GM06990 (cell line): ENCODE measurements around the gene RUNX3.
"Not testable (repeated sequence)": the region's sequence is repeated elsewhere in the genome, so short reads cannot be mapped to it uniquely, and the experiment has no call there.

Experiments used
- DNase-seq: peaks from one replicate; pipeline ENCODE4 v3.0.0-alpha.2; 2011; ENCODE audit not compliant: insufficient read length; ENCODE audit errors: extremely low read depth
- H3K27me3 ChIP-seq: replicated peaks from 2 replicates; pipeline ENCODE4 v1.6.0; 2011; ENCODE audit warnings: low read length; ENCODE audit not compliant: control insufficient read depth, insufficient read depth
- H3K36me3 ChIP-seq: 2 replicates; pipeline ENCODE4 v1.5.1; 2011; ENCODE audit warnings: low read length; ENCODE audit not compliant: control insufficient read depth, insufficient read depth
- H3K4me3 ChIP-seq: replicated peaks from 2 replicates; pipeline ENCODE4 v1.5.1; 2011; ENCODE audit warnings: low read depth, mild to moderate bottlenecking, control low read depth, low read length
- TF ChIP-seq, protein P1 (sequence below): IDR thresholded peaks from 2 replicates; pipeline ENCODE4 v1.5.1; 2011; ENCODE audit warnings: low read length, control low read depth, mild to moderate bottlenecking, inconsistent platforms; ENCODE audit not compliant: insufficient read depth, poor library complexity, severe bottlenecking

Gene RUNX3

DNA sequence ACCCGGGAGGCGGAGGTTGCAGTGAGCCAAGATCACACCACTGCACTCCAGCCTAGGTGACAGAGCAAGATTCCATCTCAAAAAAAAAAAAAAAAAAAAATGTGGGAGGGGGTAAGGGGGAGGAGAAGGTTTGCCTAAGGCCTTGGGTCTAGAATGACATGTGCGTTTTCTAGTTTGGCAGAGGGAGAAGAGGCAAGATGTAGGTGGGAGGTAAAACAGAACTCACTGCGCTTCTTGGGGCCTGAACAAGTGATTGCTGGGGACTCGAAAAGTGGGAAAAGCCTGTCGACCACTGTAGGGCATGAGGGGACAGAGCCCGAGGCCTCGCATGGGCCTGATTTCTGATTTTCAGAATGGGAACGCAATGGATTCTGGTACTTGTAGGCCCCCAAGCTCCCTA, 19.9 kb downstream of the RUNX3 start:
- H3K4me3 ChIP-seq: no peak overlapping the region
- no peak for DNase-seq
- H3K27me3 ChIP-seq: no peaks in the 10 kb centered on the region
- peaks cover 81% of the 10 kb centered on the region for H3K36me3 ChIP-seq
- TF ChIP-seq, protein P1, sequence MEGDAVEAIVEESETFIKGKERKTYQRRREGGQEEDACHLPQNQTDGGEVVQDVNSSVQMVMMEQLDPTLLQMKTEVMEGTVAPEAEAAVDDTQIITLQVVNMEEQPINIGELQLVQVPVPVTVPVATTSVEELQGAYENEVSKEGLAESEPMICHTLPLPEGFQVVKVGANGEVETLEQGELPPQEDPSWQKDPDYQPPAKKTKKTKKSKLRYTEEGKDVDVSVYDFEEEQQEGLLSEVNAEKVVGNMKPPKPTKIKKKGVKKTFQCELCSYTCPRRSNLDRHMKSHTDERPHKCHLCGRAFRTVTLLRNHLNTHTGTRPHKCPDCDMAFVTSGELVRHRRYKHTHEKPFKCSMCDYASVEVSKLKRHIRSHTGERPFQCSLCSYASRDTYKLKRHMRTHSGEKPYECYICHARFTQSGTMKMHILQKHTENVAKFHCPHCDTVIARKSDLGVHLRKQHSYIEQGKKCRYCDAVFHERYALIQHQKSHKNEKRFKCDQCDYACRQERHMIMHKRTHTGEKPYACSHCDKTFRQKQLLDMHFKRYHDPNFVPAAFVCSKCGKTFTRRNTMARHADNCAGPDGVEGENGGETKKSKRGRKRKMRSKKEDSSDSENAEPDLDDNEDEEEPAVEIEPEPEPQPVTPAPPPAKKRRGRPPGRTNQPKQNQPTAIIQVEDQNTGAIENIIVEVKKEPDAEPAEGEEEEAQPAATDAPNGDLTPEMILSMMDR: no peak

DNA sequence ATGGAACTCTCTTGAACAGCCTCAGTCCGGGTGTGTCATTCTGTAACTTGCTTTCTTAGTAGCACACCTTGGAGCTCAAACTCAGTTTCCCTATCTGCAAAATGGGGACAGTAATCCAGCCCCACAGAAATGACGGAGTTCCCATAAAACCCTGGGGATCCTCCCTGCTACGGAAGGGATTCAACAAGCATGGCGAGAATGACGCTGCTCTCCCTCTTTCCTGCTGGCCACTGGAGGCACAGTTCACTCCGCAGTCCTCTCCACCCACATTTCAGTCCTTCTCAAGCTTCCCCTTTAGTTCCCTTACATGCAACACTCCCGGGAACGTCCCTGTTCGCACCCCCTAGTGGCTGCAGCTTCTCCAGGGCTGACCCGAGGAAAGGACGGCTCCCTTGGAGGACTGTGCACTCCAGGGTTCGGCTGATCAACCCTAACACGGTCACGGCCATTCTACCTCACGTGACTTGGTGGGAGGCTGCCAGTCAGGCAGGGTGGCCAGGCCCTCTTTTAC, 20.6 kb downstream of the RUNX3 start:
- Histone ChIP-seq H3K27me3 (no peaks in the 10 kb centered on the region), H3K36me3 (peaks cover 80% of the 10 kb centered on the region), H3K4me3 (no peak overlapping the region)
- TF ChIP-seq, protein P1: peak; percentile 3
- DNase-seq: peak; percentile 9

DNA sequence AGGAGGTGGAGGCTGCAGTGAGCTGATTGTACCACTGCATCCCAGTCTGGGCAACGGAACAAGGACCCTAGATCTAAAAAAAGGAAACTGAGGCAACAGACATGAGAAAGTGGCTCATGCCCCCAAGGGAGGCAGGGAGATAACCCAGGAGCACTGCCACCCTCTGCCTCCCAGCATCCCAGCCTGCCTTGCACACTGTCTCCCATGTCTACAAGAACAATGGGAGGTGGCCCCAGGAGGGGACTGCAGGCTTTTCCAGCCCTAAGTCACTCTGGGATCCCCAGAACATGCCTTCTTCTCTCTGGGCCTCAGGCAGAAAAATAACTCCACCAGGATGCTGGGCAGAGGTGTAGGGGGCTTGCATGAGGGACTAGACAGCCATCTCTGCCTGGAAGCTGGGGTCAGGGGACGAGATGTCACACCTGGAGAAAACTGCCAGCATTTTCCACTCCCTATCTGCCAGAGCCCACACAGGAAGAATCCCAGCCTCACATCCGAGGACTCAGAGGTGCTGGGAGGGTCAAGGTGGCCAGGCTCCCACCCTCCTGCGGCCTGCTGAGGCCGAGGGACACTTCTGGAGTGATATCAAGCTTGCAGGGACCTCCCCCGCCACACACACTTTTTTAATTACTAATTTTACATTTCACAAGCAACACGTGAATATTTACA, 21.4 kb downstream of the RUNX3 start:
- Histone ChIP-seq H3K36me3 (peaks cover 78% of the 10 kb centered on the region), H3K27me3 (no peaks in the 10 kb centered on the region), H3K4me3 (no peak overlapping the region)
- peak; percentile 14 for DNase-seq
- TF ChIP-seq, protein P1: no peak

DNA sequence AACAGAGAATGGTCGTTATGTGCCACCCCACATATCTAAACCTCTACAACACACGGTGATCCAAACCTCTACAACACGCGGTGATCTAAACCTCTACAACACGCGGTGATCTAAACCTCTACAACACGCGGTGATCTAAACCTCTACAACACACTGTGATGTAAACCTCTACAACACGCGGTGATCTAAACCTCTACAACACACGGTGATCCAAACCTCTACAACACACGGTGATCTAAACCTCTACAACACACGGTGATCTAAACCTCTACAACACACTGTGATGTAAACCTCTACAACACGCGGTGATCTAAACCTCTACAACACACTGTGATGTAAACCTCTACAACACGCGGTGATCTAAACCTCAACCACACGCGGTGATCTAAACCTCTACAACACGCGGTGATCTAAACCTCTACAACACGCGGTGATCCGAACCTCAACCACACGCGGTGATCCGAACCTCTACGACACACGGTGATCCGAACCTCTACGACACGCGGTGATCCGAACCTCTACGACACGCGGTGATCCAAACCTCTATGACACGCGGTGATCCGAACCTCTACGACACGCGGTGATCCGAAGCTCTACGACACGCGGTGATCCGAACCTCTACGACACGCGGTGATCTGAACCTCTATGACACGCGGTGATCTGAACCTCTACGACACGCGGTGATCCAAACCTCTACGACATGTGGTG, 22.3 kb downstream of the RUNX3 start:
- peaks cover 76% of the 10 kb centered on the region for H3K36me3 ChIP-seq
- not testable (repeated sequence) for H3K27me3 ChIP-seq, DNase-seq, H3K4me3 ChIP-seq

DNA sequence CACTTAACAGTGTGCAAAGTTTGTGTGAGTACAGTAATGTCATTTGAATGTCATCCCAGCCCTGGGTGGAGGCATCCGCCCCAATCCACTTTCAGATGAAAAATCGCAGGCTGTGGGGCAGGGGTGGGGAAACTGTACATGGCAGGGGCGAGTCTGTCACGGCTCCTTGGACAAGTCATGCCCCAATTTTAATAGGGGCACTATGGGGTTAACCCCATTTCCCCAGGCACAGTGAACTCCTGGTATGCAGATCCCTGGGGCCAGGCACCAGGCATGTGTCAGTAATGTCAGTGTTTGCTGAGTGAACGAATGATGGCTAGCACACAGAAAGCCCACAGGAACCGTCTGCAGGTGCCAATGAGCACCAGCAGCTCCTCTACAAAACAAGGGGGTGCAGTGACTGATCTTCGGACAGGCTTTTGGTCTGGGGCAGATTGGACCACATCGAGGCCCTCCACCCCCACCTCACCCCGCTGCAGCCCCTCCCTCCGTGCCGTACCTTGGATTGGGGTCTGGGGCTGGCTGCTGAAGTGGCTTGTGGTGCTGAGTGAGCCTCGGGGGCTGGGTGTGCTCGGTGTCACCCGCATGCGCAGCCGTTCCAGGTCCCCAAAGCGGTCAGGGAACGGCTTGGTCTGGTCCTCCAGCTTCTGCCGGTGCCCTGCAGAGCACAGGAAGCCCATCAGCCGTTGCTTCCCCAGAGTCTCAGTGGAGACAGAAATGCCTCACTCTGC, 23.2 kb downstream of the RUNX3 start:
- Histone ChIP-seq H3K27me3 (no peaks in the 10 kb centered on the region), H3K4me3 (no peak overlapping the region), H3K36me3 (peaks cover 80% of the 10 kb centered on the region)
- no peak for DNase-seq
- TF ChIP-seq, protein P1: no peak

DNA sequence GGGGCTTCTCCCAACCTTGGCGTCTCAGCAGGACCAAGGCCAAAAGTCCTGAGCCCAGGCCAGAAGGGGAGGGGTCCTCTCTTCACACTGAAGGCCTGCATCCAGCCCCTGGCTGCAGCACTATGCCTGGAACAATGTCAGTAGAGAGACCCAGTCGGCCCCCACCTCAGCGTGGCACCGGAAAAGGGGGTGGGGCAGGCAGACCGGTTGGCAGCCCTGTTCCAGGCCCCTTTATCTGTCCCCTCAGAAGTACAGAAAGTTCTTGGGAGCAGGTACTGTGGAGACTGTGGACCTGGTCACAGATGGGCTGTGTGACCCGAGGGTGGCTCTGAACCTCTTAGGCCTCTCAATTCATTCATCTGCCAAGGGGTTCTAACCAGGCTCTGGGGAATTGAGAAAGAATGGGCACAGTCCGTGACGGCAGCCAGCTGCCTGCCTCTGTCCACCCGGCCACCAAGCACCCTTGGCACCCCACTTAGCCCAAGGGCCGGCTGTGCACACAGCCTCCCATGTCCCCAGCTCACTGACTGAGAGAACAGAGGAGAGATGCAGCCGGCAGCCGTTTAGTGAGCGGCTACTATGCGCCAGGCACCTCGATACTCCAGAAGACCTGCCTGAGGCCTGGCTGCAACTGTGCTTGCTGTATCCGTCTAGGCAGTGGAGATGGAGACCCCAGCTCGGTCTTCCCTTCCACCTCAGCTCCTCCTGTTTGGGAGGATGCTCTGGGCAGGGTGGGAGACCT, 23.9 kb downstream of the RUNX3 start:
- Histone ChIP-seq H3K27me3 (no peaks in the 10 kb centered on the region), H3K36me3 (peaks cover 76% of the 10 kb centered on the region), H3K4me3 (no peak overlapping the region)
- DNase-seq: no peak
- TF ChIP-seq, protein P1: no peak
